Measurements from ENCODE around the gene MYLK4. TPM values are rescaled to one million over a fixed set of nuclear protein-coding genes. Genes with fewer than 3 reads are reported as not detected.

MYLK4 gene
- total and polyA plus RNA-seq, 4 donors: 0.27 to 1.6 (median 1.0) TPM

DNA sequence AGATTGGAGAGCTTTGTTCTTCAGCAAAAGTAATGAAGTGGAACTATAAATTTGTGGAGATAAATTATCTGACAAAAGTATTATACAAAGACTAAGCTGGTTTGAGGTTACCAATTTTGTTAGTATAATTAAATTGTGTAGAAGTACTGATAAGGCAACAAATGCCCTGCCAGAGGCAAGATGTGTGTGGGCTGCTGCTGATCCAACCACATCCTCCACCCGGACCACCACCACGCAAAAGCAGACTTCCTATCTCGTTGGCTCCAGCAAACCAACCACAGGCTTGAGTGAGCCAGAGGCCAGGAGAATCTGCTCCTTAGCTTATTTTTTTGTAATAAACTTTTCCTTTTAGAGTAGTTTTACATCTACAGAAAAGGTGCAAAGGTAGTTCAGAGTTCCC is 1.1 kb upstream of the MYLK4 start:
- TF ChIP-seq, protein P1, sequence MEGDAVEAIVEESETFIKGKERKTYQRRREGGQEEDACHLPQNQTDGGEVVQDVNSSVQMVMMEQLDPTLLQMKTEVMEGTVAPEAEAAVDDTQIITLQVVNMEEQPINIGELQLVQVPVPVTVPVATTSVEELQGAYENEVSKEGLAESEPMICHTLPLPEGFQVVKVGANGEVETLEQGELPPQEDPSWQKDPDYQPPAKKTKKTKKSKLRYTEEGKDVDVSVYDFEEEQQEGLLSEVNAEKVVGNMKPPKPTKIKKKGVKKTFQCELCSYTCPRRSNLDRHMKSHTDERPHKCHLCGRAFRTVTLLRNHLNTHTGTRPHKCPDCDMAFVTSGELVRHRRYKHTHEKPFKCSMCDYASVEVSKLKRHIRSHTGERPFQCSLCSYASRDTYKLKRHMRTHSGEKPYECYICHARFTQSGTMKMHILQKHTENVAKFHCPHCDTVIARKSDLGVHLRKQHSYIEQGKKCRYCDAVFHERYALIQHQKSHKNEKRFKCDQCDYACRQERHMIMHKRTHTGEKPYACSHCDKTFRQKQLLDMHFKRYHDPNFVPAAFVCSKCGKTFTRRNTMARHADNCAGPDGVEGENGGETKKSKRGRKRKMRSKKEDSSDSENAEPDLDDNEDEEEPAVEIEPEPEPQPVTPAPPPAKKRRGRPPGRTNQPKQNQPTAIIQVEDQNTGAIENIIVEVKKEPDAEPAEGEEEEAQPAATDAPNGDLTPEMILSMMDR (IDR thresholded peaks at IDR 0.05; ENCODE audit: control extremely low read depth, extremely low read depth): no peak
- Histone ChIP-seq H3K4me1 (ENCODE audit: control insufficient read depth in 5 of 5, insufficient read depth in 5 of 5, low read length in 5 of 5) (peaks cover 0 to 25% (median 0%) of the 10 kb centered on the region in 5 donors), H3K4me3 (no peak overlapping the region), H3K27me3 (ENCODE audit: control insufficient read depth in 3 of 3, insufficient read depth in 3 of 3, low read length in 2 of 3) (no peaks in the 10 kb centered on the region), H3K36me3 (ENCODE audit: control insufficient read depth in 4 of 4, insufficient read depth in 4 of 4, low read length in 4 of 4) (no peaks in the 10 kb centered on the region), H3K9ac (ENCODE audit: insufficient read depth in 1 of 2, low read length in 2 of 2) (no peak overlapping the region), H3K27ac (ENCODE audit: low read depth in 1 of 2, low read length in 1 of 2) (no peak overlapping the region), H3K9me3 (ENCODE audit: control insufficient read depth in 4 of 4, insufficient read depth in 3 of 4, low read length in 3 of 4) (no peaks in the 10 kb centered on the region)
- ATAC-seq (ENCODE audit: insufficient read depth, low FRiP score) (no peak), DNase-seq (peak; percentile 62 to 73 (median 68))
- 42 to 62% methylated on average over 3 of the region's 3 CpGs for whole genome bisulfite sequencing, 2 donors

DNA sequence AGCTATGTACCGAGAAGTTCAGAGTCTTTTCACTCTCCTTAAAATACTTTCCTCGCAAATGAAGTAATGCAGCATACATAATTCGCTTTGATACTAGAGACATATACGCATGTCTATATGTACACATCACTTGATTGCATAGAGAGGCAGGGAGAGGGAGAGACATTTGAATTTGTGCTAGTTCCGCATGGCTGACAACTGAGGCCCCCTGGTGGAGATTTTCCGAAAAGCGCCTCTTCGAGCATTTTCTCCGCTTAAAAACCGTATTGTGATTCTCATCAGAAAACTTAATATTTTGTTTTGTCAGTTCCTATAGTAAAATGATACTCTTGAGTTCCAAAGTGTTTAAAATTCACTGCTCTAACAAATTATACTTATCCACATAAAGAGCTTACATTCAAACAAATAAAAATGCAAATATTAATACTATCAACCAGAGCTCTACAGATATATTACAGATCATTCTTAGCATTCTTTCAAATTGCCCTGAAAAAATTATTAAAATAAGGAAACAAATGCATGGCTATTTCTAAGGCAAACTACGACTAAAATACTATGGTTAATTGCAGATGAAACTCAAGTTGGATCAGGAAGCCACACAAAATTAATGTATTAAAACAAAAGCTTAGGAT is 637 bp downstream of the MYLK4 start:
- H3K27me3 ChIP-seq (ENCODE audit: control insufficient read depth in 3 of 3, insufficient read depth in 3 of 3, low read length in 2 of 3): no peaks in the 10 kb centered on the region
- H3K4me1 ChIP-seq (ENCODE audit: control insufficient read depth in 5 of 5, insufficient read depth in 5 of 5, low read length in 5 of 5): peaks cover 0 to 25% (median 0%) of the 10 kb centered on the region in 5 donors
- no peak overlapping the region for H3K9ac ChIP-seq (ENCODE audit: insufficient read depth in 1 of 2, low read length in 2 of 2)
- no peaks in the 10 kb centered on the region for H3K9me3 ChIP-seq (ENCODE audit: control insufficient read depth in 4 of 4, insufficient read depth in 3 of 4, low read length in 3 of 4)
- ATAC-seq (ENCODE audit: insufficient read depth, low FRiP score) (peak; percentile 79), DNase-seq (peak; percentile 78 to 87 (median 85))
- 7 to 10% methylated on average over 11 of the region's 11 CpGs for WGBS, 2 donors
- TF ChIP-seq, protein P1 (IDR thresholded peaks at IDR 0.05; ENCODE audit: control extremely low read depth, extremely low read depth): peak; percentile 62
- no peak overlapping the region for H3K27ac ChIP-seq (ENCODE audit: low read depth in 1 of 2, low read length in 1 of 2)
- H3K4me3 ChIP-seq: no peak overlapping the region
- H3K36me3 ChIP-seq (ENCODE audit: control insufficient read depth in 4 of 4, insufficient read depth in 4 of 4, low read length in 4 of 4): no peaks in the 10 kb centered on the region

DNA sequence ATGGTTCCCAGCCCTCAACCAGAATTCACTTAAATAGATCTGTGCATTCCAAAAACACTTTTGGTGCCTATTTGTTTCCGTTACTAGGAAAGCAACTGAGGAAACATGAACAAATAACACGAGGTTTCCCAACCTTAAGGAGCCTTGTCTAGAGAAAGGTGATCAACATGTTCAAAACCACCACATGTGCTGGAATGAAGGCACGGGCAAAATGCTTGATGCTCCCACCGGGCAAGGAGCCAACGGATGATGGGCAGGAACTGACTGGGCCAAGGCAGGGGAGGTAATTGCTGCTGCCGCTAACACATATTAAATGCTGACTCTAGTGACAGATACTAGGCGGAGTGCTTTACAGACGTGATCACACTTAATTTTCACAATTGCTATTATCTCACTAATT is 2.5 kb downstream of the MYLK4 start:
- peak in 1 of 3 donors; percentile 19 for DNase-seq
- Histone ChIP-seq H3K27ac (ENCODE audit: low read depth in 1 of 2, low read length in 1 of 2) (no peak overlapping the region), H3K9me3 (ENCODE audit: control insufficient read depth in 4 of 4, insufficient read depth in 3 of 4, low read length in 3 of 4) (no peaks in the 10 kb centered on the region), H3K4me1 (ENCODE audit: control insufficient read depth in 5 of 5, insufficient read depth in 5 of 5, low read length in 5 of 5) (peaks cover 0 to 25% (median 0%) of the 10 kb centered on the region in 5 donors), H3K9ac (ENCODE audit: insufficient read depth in 1 of 2, low read length in 2 of 2) (no peak overlapping the region), H3K36me3 (ENCODE audit: control insufficient read depth in 4 of 4, insufficient read depth in 4 of 4, low read length in 4 of 4) (no peaks in the 10 kb centered on the region), H3K27me3 (ENCODE audit: control insufficient read depth in 3 of 3, insufficient read depth in 3 of 3, low read length in 2 of 3) (no peaks in the 10 kb centered on the region), H3K4me3 (no peak overlapping the region)
- TF ChIP-seq, protein P1 (IDR thresholded peaks at IDR 0.05; ENCODE audit: control extremely low read depth, extremely low read depth): no peak
- WGBS, 2 donors: 75 to 76% methylated on average over 8 of the region's 8 CpGs
- ATAC-seq (ENCODE audit: insufficient read depth, low FRiP score): no peak

Data from lung (tissue), 12 donors.